ENCODE results near the gene RHBDF1. TPM values are rescaled to one million over a fixed set of nuclear protein-coding genes. Genes with fewer than 3 reads are reported as not detected.

RHBDF1 gene
- total and polyA plus RNA-seq, 10 of the 15 experiments (the other 5 are each of a cell fraction or from before 2014, with no cell fraction given), result 0.04 to 0.85 (median 0.36) TPM; not detected in 3

DNA sequence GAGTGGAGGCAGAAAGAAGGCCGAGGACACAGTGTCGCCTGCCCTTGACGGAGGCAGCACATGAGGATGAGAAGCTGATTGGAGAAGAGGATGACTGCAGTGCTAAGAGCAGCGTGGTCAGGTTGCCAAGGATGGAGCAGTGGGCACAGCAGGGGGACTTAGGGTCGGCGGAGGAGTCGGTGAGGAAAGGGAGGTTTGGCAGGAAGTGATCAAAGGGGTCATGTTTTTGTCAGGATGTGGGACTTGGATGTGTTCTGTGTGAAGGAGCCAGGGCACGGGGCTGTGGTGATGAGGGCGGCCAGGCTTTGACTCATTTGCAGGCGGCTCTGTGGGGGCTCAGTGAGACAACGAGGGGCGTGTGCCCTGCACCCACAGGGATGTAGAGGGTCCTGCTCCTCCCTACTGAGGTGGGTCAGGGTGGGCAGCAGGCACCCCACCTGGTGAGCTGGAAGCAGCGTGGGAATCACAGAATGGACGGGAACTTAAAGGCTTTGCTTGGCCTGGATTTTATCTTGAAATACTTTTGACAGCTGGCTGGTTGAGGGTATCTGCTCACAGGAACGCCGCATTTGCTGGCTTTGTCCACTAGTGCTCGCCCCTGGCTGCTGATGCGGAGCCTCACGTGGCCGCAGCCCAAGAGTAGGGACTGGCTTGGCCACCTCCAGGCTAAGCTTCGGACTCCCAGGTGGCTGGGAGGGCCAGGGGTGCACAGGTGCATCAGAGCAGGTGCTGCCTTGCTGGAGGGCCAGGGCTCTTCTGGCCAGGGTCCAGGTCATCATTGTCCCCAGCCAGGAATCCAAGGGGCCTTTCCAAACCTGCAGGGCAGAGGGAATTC is 11.6 kb upstream of the RHBDF1 start:
- H3K4me2 ChIP-seq (ENCODE audit: control insufficient read depth, insufficient read depth), result peak overlapping the region; percentile 34
- ATAC-seq, result peak; percentile 9
- H4K20me1 ChIP-seq (ENCODE audit: control insufficient read depth, insufficient read depth), result no peaks in the 10 kb centered on the region
- H3K79me2 ChIP-seq (ENCODE audit: control insufficient read depth, insufficient read depth, low read length), result no peaks in the 10 kb centered on the region; the same call in 1 of the 2 replicates
- H3K27me3 ChIP-seq (replicated peaks in 1 of 2; ENCODE audit: control insufficient read depth in 2 of 2, insufficient read depth in 2 of 2, low read length in 1 of 2), result no peaks in the 10 kb centered on the region
- H3K27ac ChIP-seq (ENCODE audit: control insufficient read depth, insufficient read depth), result peak overlapping the region; percentile 54
- ChIA-PET CTCF (interaction anchor here (1.5 to 3.5 kb wide), 5 partner anchors 11 to 23 kb away, joined by 4 to 27 read pairs (median 12); no protein-coding TSS in a partner anchor), POLR2A (interaction anchor here (0.9 to 1.0 kb wide), 2 partner anchors 31 to 45 kb away, joined by 4 read pairs; partner anchors contain the start of genes POLR3K and SNRNP25), RAD21 (ENCODE audit: unreplicated experiment) (interaction anchor here (1.0 to 2.2 kb wide), 5 partner anchors 13 to 44 kb away, joined by 3 to 12 read pairs (median 6); partner anchors contain the start of genes POLR3K and SNRNP25), SMC1A (ENCODE audit: uncharacterized antibody, unreplicated experiment) (interaction anchor here (1.8 to 2.4 kb wide), 2 partner anchors 12 to 18 kb away, joined by 7 to 9 read pairs; no protein-coding TSS in a partner anchor)
- 77% methylated on average over 20 of the region's 21 CpGs for WGBS (ENCODE audit: insufficient coverage, insufficient replicate concordance, low lambda C conversion rate, missing lambda C conversion rate)
- peaks cover 23% of the 10 kb centered on the region for H3K4me1 ChIP-seq (ENCODE audit: control insufficient read depth, insufficient read depth, low read length)
- TF ChIP-seq SUZ12 (IDR thresholded peaks at IDR 0.05; ENCODE audit: unreplicated experiment), result no peak
- no peak for TF ChIP-seq PBX3 (IDR thresholded peaks at IDR 0.05; ENCODE audit: insufficient replicate concordance, low read depth, low read length)
- TF ChIP-seq ZBTB33 (IDR thresholded peaks at IDR 0.05), result no peak
- 0 out of 2 replicates have a peak, but pooled peaks have one; percentile 30 for TF ChIP-seq MLLT1 (IDR thresholded peaks at IDR 0.05)
- TF ChIP-seq, protein P1, sequence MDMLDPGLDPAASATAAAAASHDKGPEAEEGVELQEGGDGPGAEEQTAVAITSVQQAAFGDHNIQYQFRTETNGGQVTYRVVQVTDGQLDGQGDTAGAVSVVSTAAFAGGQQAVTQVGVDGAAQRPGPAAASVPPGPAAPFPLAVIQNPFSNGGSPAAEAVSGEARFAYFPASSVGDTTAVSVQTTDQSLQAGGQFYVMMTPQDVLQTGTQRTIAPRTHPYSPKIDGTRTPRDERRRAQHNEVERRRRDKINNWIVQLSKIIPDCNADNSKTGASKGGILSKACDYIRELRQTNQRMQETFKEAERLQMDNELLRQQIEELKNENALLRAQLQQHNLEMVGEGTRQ (IDR thresholded peaks at IDR 0.05; ENCODE audit: borderline replicate concordance, low read depth, low read length), result no peak
- TF ChIP-seq MXI1 (IDR thresholded peaks at IDR 0.05; ENCODE audit: low read depth, low read length), result no peak
- peak; percentile 62 for TF ChIP-seq HDGF (IDR thresholded peaks at IDR 0.05)
- TF ChIP-seq FOS (IDR thresholded peaks at IDR 0.05; ENCODE audit: borderline replicate concordance, extremely low read depth, insufficient read length), result no peak
- H3K36me3 ChIP-seq (ENCODE audit: control insufficient read depth in 2 of 2, insufficient read depth in 2 of 2, low read length in 1 of 2), result peaks cover 6 to 21% of the 10 kb centered on the region in 2 experiments; a peak in 3 of 4 replicates
- in situ Hi-C loops (cut with MboI) (no loop called here), intact Hi-C loops (cut with micrococcal nuclease; ENCODE audit: unreplicated experiment) (no loop called here)
- DNase-seq (ENCODE audit: low read depth, low spot score), result no peak
- no peak overlapping the region; the same call in 1 of the 2 replicates for H3K9ac ChIP-seq (ENCODE audit: control insufficient read depth, insufficient read depth, low read length)
- no peak overlapping the region for H2AFZ ChIP-seq (ENCODE audit: control insufficient read depth, low read depth, low read length)
- no peak overlapping the region for H3K4me3 ChIP-seq
- TSS peak; percentile 30 for BruUV-seq (replicated peaks)
- no peaks in the 10 kb centered on the region for H3K9me3 ChIP-seq (replicated peaks; ENCODE audit: control insufficient read depth, insufficient read depth, low read length)
- FAIRE-seq, result no peak
